ENCODE results near the gene RRM2.

DNA sequence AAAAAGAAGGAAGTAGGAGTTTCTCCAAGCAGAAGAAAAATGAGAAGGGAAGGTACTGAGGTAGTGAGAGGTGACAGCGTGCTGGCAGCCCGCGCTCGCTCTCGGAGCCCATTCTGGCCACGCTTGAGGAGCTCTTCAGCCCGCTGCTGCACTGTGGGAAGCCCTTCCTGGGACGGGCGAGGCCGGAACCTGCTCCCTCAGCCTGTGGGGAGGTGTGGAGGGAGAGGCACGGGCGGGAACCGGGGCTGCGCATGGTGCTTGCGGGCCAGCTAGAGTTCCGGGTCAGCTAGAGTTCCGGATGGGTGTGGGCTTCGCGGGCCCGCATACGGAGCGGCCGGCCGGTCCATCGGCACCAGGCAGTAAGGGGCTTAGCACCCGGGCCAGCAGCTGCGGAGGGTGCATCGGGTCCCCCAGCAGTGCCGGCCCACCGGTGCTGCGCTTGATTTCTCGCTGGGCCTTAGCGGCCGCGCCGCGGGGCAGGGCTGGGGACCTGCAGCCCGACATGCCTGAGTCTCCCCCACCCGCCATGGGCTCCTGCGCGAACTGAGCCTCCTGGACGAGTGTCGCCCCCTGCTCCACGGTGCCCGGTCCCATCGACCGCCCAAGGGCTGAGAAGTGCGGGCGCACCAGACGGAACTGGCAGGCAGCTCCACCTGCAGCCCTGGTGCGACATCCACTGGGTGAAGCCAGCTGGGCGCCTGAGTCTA lies 31.2 kb upstream of the RRM2 start:
- TF ChIP-seq, protein P1, sequence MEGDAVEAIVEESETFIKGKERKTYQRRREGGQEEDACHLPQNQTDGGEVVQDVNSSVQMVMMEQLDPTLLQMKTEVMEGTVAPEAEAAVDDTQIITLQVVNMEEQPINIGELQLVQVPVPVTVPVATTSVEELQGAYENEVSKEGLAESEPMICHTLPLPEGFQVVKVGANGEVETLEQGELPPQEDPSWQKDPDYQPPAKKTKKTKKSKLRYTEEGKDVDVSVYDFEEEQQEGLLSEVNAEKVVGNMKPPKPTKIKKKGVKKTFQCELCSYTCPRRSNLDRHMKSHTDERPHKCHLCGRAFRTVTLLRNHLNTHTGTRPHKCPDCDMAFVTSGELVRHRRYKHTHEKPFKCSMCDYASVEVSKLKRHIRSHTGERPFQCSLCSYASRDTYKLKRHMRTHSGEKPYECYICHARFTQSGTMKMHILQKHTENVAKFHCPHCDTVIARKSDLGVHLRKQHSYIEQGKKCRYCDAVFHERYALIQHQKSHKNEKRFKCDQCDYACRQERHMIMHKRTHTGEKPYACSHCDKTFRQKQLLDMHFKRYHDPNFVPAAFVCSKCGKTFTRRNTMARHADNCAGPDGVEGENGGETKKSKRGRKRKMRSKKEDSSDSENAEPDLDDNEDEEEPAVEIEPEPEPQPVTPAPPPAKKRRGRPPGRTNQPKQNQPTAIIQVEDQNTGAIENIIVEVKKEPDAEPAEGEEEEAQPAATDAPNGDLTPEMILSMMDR (IDR thresholded peaks at IDR 0.05): no peak
- no peak for TF ChIP-seq POLR2A (IDR thresholded peaks at IDR 0.05)

All from uterus (tissue), 2 donors.